ENCODE results near the gene FARP1. TPM values are rescaled to one million over a fixed set of nuclear protein-coding genes. Genes with fewer than 3 reads are reported as not detected.

Gene FARP1
- total and polyA plus RNA-seq, 2 of the 8 experiments (the other 6 are each of a cell fraction or from before 2014, with no cell fraction given), result 24.7 to 104 TPM

DNA sequence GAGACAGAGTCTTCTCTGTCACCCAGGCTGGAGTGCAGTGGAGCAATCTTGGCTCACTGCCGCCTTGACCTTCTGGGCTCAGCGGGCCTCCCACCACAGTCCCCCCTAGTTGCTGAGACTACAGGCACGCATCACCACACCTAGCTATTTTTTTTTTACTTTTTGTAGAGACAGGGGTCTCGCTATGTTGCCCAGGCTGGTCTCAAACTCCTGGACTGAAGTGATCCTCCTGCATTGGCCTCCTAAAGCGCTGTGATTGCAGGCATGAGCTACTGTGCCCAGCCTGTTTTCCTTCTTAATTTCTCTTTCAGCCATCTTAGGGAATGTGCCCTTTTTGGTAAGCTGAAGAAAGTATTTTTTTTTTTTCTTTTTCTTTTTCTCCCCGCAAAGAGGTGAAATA is 76.8 kb downstream of the FARP1 start:
- Histone ChIP-seq H3K79me1 (ENCODE audit: low read depth, low read length) (peaks cover 2% of the 10 kb centered on the region; the same call in 1 of the 2 replicates), H3K4ac (replicated peaks; ENCODE audit: insufficient read length, low read depth, low read length) (no peak overlapping the region), H3K23me2 (ENCODE audit: low read depth, low read length) (no peaks in the 10 kb centered on the region), H3K4me1 (replicated peaks in 1 of 4; ENCODE audit: control insufficient read depth in 3 of 4, insufficient read depth in 4 of 4, low read length in 3 of 4) (peaks cover 0 to 5% (median 0%) of the 10 kb centered on the region in 4 experiments; a peak in 1 of 7 replicates), H3K18ac (ENCODE audit: extremely low read depth, low read length) (no peak overlapping the region; the same call in 1 of the 2 replicates), H2BK12ac (ENCODE audit: low read depth, low read length) (no peak overlapping the region), H2BK5ac (ENCODE audit: low read depth, low read length) (no peak overlapping the region), H3K56ac (replicated peaks; ENCODE audit: insufficient read length, low read depth, low read length) (no peak overlapping the region), H3K23ac (ENCODE audit: insufficient read length) (no peak overlapping the region), H3K4me3 (ENCODE audit: extremely low read depth in 1 of 4, insufficient read depth in 2 of 4, low read depth in 3 of 4, low read length in 4 of 4) (no peak overlapping the region), H3K36me3 (ENCODE audit: control insufficient read depth in 2 of 4, insufficient read depth in 4 of 4, low read length in 3 of 4) (peaks cover 0 to 4% (median 2%) of the 10 kb centered on the region in 4 experiments; a peak in 1 of 8 replicates), H3K27me3 (replicated peaks in 1 of 4; ENCODE audit: control insufficient read depth in 3 of 4, extremely low read depth in 1 of 4, insufficient read depth in 3 of 4, low read length in 3 of 4) (no peaks in the 10 kb centered on the region), H3K27ac (ENCODE audit: low read depth, low read length) (no peak overlapping the region), H2AK5ac (ENCODE audit: low read depth, low read length) (no peak overlapping the region), H4K91ac (replicated peaks; ENCODE audit: insufficient read length, low read length) (no peak overlapping the region), H3K14ac (ENCODE audit: insufficient read length) (no peak overlapping the region), H4K8ac (ENCODE audit: extremely low read depth, insufficient read depth, low read length) (no peak overlapping the region), H2AFZ (ENCODE audit: low read length) (no peak overlapping the region), H2BK120ac (replicated peaks; ENCODE audit: low read depth, low read length) (no peak overlapping the region), H4K20me1 (replicated peaks in 1 of 2; ENCODE audit: control insufficient read depth in 1 of 2, insufficient read depth in 2 of 2, low read length in 2 of 2) (peaks cover 0 to 3% of the 10 kb centered on the region in 2 experiments), H4K5ac (ENCODE audit: insufficient read length, low read depth, low read length) (no peak overlapping the region), H3K79me2 (ENCODE audit: control insufficient read depth in 1 of 2, insufficient read depth in 2 of 2, low read length in 2 of 2) (peaks cover 3 to 37% of the 10 kb centered on the region in 2 experiments; a peak in 3 of 4 replicates), H3K9ac (replicated peaks in 1 of 4; ENCODE audit: extremely low read depth in 1 of 4, low read depth in 3 of 4, low read length in 3 of 4) (no peak overlapping the region), H3K4me2 (ENCODE audit: insufficient read depth in 1 of 2, low read depth in 2 of 2, low read length in 2 of 2) (no peak overlapping the region), H2BK15ac (ENCODE audit: low read length) (no peak overlapping the region), H3K9me3 (ENCODE audit: insufficient read depth in 2 of 2, low read depth in 1 of 2, low read length in 1 of 2) (no peaks in the 10 kb centered on the region), H2BK20ac (ENCODE audit: low read length) (no peak overlapping the region)
- 89% methylated on average over 6 of the region's 6 CpGs; no CpG with 5 or more reads in 1 of the 2 experiments for WGBS, 2 experiments (ENCODE audit: extremely low coverage in 1 of 2, insufficient coverage in 1 of 2, insufficient read length in 1 of 2, insufficient replicate concordance in 2 of 2, low coverage in 1 of 2, low lambda C conversion rate in 2 of 2, missing lambda C conversion rate in 1 of 2)
- no peak for DNase-seq (ENCODE audit: low read depth in 1 of 2, low spot score in 2 of 2)
- FAIRE-seq, result no peak
- POLR2A ChIA-PET (ENCODE audit: partially characterized antibody), result interaction anchor here (0.7 kb wide), 1 partner anchor 28 kb away, joined by 3 read pairs; no protein-coding TSS in a partner anchor
- CTCF ChIA-PET (ENCODE audit: partially characterized antibody), result interaction anchor here (0.5 to 1.2 kb wide), 4 partner anchors 152 to 1189 kb away, joined by 3 to 5 read pairs (median 4); no protein-coding TSS in a partner anchor
- no peak for TF ChIP-seq TAF7 (optimal IDR thresholded peaks at IDR 0.05; ENCODE audit: borderline replicate concordance, low read depth, low read length)

Data from H1 (cell line).